ENCODE measurements around the gene SMAD4. TPM values are rescaled to one million over a fixed set of nuclear protein-coding genes. Genes with fewer than 3 reads are reported as not detected.

The SMAD4 gene
- total RNA-seq, 1 experiment from 2014 or later = 96.7 TPM

GRCh38 chr18:51121597-51121857, 91.5 kb downstream of the SMAD4 start:
- Mint-ChIP-seq H3K9me3 (ENCODE audit: low read depth, unreplicated experiment) (peaks cover 2% of the 10 kb centered on the region), H3K36me3 (ENCODE audit: insufficient read depth, unreplicated experiment) (no peaks in the 10 kb centered on the region), H3K4me3 (ENCODE audit: low read depth, unreplicated experiment) (no peak overlapping the region), H3K27ac (ENCODE audit: unreplicated experiment) (no peak overlapping the region), H3K27me3 (ENCODE audit: unreplicated experiment) (no peaks in the 10 kb centered on the region), H3K4me1 (ENCODE audit: low read depth, unreplicated experiment) (no peaks in the 10 kb centered on the region)
- CTCF ChIA-PET = no interaction called here
- TF ChIP-seq CTCF (IDR thresholded peaks at IDR 0.05; ENCODE audit: unreplicated experiment) = no peak
- intact Hi-C loops (cut with micrococcal nuclease; ENCODE audit: unreplicated experiment) = no loop called here
- BruUV-seq (replicated peaks) = no TSS peak
- DNase-seq = no peak

- no peaks in the 10 kb centered on the region for H3K36me3 Mint-ChIP-seq (ENCODE audit: insufficient read depth, unreplicated experiment)
Observed at GRCh38 chr18:51122266-51123045, 92.4 kb downstream of the SMAD4 start.

GRCh38 chr18:51123046-51123395, 93.0 kb downstream of the SMAD4 start:
- no peak overlapping the region for H3K4me3 Mint-ChIP-seq (ENCODE audit: low read depth, unreplicated experiment)
- TF ChIP-seq CTCF (IDR thresholded peaks at IDR 0.05; ENCODE audit: unreplicated experiment) = no peak
- BruUV-seq (replicated peaks) = no TSS peak
- no peak overlapping the region for H3K27ac Mint-ChIP-seq (ENCODE audit: unreplicated experiment)
- CTCF ChIA-PET = no interaction called here
- no peak for DNase-seq
- H3K27me3 Mint-ChIP-seq (ENCODE audit: unreplicated experiment) = no peaks in the 10 kb centered on the region
- intact Hi-C loops (cut with micrococcal nuclease; ENCODE audit: unreplicated experiment) = no loop called here
- H3K36me3 Mint-ChIP-seq (ENCODE audit: insufficient read depth, unreplicated experiment) = no peaks in the 10 kb centered on the region
- no peaks in the 10 kb centered on the region for H3K4me1 Mint-ChIP-seq (ENCODE audit: low read depth, unreplicated experiment)
- no peaks in the 10 kb centered on the region for H3K9me3 Mint-ChIP-seq (ENCODE audit: low read depth, unreplicated experiment)

More at GRCh38 chr18:51122266-51123045, 92.4 kb downstream of the SMAD4 start:
- peaks cover 2% of the 10 kb centered on the region for H3K9me3 Mint-ChIP-seq (ENCODE audit: low read depth, unreplicated experiment)
- H3K4me1 Mint-ChIP-seq (ENCODE audit: low read depth, unreplicated experiment) = no peaks in the 10 kb centered on the region
- CTCF ChIA-PET = no interaction called here
- TF ChIP-seq CTCF (IDR thresholded peaks at IDR 0.05; ENCODE audit: unreplicated experiment) = no peak
- intact Hi-C loops (cut with micrococcal nuclease; ENCODE audit: unreplicated experiment) = no loop called here
- no peak overlapping the region for H3K4me3 Mint-ChIP-seq (ENCODE audit: low read depth, unreplicated experiment)
- no TSS peak for BruUV-seq (replicated peaks)
- DNase-seq = no peak
- no peaks in the 10 kb centered on the region for H3K27me3 Mint-ChIP-seq (ENCODE audit: unreplicated experiment)
- H3K27ac Mint-ChIP-seq (ENCODE audit: unreplicated experiment) = no peak overlapping the region

GRCh38 chr18:51123481-51123880, 93.5 kb downstream of the SMAD4 start:
- no peaks in the 10 kb centered on the region for H3K36me3 Mint-ChIP-seq (ENCODE audit: insufficient read depth, unreplicated experiment)
- no peak for TF ChIP-seq CTCF (IDR thresholded peaks at IDR 0.05; ENCODE audit: unreplicated experiment)
- H3K4me3 Mint-ChIP-seq (ENCODE audit: low read depth, unreplicated experiment) = no peak overlapping the region
- no peak overlapping the region for H3K27ac Mint-ChIP-seq (ENCODE audit: unreplicated experiment)
- no peak for DNase-seq
- H3K9me3 Mint-ChIP-seq (ENCODE audit: low read depth, unreplicated experiment) = no peaks in the 10 kb centered on the region
- CTCF ChIA-PET = no interaction called here
- no peaks in the 10 kb centered on the region for H3K4me1 Mint-ChIP-seq (ENCODE audit: low read depth, unreplicated experiment)
- H3K27me3 Mint-ChIP-seq (ENCODE audit: unreplicated experiment) = no peaks in the 10 kb centered on the region
- intact Hi-C loops (cut with micrococcal nuclease; ENCODE audit: unreplicated experiment) = no loop called here
- BruUV-seq (replicated peaks) = no TSS peak
